ENCODE results near the gene IFITM10.

The IFITM10 gene

DNA sequence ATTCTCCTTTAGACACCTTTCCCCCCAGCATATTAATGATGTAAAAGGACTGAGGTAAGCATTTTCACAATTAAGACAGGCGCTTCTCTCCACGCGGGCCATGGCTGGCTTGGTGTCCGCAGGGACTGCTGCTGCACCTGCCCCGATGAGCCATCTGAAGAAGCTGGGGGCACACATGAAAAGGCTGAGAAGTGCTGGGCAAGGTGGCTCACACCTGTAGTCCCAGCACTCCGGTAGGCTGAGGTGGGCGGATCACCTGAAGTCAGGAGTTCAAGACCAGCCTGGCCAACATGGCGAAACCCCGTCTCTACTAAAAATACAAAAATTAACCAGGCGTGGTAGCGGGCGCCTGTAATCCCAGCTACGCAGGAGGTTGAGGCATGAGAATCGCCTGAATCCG is 32.1 kb downstream of the IFITM10 start:
- no peak for DNase-seq (ENCODE audit: extremely low spot score)
- CTCF ChIA-PET: interaction anchor here (1.2 kb wide), 1 partner anchor 20 kb away, joined by 3 read pairs; no protein-coding TSS in a partner anchor
- POLR2A ChIA-PET: no interaction called here
- TF ChIP-seq, protein P1, sequence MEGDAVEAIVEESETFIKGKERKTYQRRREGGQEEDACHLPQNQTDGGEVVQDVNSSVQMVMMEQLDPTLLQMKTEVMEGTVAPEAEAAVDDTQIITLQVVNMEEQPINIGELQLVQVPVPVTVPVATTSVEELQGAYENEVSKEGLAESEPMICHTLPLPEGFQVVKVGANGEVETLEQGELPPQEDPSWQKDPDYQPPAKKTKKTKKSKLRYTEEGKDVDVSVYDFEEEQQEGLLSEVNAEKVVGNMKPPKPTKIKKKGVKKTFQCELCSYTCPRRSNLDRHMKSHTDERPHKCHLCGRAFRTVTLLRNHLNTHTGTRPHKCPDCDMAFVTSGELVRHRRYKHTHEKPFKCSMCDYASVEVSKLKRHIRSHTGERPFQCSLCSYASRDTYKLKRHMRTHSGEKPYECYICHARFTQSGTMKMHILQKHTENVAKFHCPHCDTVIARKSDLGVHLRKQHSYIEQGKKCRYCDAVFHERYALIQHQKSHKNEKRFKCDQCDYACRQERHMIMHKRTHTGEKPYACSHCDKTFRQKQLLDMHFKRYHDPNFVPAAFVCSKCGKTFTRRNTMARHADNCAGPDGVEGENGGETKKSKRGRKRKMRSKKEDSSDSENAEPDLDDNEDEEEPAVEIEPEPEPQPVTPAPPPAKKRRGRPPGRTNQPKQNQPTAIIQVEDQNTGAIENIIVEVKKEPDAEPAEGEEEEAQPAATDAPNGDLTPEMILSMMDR (IDR thresholded peaks at IDR 0.05; ENCODE audit: control extremely low read depth, extremely low read depth, low read depth, missing control alignments): no peak

DNA sequence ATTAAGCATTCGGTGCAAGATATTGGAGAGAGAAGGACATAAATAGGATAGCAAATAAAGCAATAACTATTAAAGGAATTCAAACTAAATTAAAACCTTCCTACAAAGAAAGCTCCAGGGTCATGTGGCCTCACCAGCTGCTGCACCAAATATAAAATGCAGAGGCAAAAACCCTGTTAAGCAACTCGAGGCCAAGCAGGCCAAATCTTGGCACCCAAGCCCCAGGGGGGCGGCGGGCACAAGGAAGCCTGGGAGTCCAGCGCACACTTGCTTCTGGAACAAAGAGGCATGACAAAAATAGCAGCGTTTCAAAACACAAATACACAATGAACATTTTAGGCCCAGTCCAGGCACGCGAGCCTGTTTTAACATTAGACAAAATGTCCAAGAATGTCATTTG is 32.6 kb downstream of the IFITM10 start:
- ChIA-PET POLR2A (no interaction called here), CTCF (interaction anchor here (1.2 to 1.3 kb wide), 2 partner anchors 21 to 24 kb away, joined by 3 to 6 read pairs; no protein-coding TSS in a partner anchor)
- TF ChIP-seq, protein P1 (IDR thresholded peaks at IDR 0.05; ENCODE audit: control extremely low read depth, extremely low read depth, low read depth, missing control alignments): no peak
- DNase-seq (ENCODE audit: extremely low spot score): no peak

DNA sequence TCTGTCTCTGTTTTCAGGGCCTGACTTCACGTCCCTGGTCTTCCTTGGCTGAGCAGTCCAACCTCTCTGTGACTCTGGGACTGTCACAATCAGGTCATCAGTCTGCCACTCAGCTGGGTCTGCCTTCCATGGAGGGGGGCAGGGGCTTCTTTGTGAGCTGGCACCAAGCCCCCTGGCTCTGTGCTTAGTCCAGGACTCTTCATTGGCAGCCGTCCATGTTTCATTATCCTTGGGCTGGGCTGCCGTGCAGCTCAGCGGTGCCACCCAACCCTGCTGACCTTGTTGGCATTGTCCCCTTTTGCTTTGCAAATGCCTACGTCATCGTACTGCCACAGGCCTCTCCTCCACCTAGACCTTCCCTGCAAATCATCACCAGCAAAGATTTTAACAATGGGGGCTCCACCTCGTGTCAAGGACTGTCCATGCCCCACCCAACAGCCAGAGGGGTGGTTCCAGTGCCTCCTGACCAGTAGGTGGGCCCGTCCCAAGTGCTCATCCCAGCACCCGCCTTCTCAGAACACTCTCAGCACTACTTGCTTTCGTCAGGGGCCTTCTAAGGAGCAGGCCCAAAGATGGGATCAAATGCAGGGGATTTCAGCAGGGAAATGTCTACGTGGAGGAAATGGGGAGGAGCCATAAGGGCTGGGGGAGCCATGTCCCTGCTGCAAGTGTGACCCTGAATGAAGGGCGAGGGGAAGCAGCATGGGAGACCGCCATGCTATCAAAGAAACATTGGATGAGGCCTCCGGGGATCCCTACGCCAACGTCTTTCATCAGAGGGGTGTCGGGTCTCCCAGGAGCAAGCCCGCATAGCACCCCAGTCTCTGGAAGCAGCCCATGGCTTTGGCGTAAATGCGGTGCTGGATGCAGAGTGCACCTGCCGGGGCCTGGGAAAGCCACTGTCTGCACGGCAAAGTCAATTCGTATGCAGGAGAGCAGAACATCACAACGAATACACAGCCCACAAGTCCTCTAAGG is 35.2 kb downstream of the IFITM10 start:
- no peak for DNase-seq (ENCODE audit: extremely low spot score)
- TF ChIP-seq, protein P1 (IDR thresholded peaks at IDR 0.05; ENCODE audit: control extremely low read depth, extremely low read depth, low read depth, missing control alignments): no peak
- ChIA-PET CTCF (interaction anchor here (1.3 kb wide), 1 partner anchor 21 kb away, joined by 4 read pairs; no protein-coding TSS in a partner anchor), POLR2A (no interaction called here)

DNA sequence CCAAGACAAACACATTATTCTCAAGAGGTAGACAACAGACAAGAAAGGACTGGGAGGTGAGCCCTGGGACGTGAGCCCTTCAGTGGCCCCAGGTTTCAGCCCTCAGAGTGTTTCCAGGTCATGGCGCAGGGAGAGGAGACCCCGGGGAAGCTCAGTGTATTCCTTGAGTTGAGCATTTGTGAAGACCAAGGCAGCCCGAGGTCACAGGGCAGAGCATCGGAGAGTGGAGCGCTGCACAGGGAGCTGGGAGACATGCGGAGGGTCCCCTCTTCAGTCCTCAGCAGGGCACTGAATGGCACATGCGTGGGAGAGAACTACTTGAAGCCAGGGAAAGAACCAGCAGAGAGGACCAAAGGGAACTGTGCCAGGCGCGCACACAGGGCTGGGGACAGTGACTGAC is 41.7 kb downstream of the IFITM10 start:
- no peak for DNase-seq (ENCODE audit: extremely low spot score)
- POLR2A ChIA-PET: no interaction called here
- TF ChIP-seq, protein P1 (IDR thresholded peaks at IDR 0.05; ENCODE audit: control extremely low read depth, extremely low read depth, low read depth, missing control alignments): no peak
- CTCF ChIA-PET: interaction anchor here (8.6 kb wide), 1 partner anchor 16 kb away, joined by 51 read pairs; no protein-coding TSS in a partner anchor

DNA sequence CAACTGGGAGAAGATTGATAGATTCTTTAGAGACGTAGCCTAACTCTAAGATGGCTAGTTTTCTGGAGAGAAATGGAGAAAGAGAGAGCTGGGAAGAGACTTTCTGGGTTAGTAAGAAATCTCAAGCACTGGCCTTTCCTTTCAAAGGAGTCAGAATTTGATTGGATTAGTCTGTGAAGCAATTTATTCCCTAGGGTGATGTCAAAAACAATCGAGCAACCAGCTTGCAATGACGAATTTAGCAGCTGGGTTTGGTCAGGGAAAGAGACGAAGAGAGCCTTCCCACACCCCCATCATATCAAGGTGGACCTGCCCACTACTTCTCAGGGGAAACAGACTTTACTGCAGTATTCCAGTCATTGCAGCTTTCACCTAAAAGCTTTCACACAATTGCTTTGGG is 42.6 kb downstream of the IFITM10 start:
- POLR2A ChIA-PET: no interaction called here
- CTCF ChIA-PET: interaction anchor here (1.2 to 8.6 kb wide), 4 partner anchors 15 to 126 kb away, joined by 3 to 51 read pairs (median 8); no protein-coding TSS in a partner anchor
- TF ChIP-seq, protein P1 (IDR thresholded peaks at IDR 0.05; ENCODE audit: control extremely low read depth, extremely low read depth, low read depth, missing control alignments): no peak
- DNase-seq (ENCODE audit: extremely low spot score): no peak

DNA sequence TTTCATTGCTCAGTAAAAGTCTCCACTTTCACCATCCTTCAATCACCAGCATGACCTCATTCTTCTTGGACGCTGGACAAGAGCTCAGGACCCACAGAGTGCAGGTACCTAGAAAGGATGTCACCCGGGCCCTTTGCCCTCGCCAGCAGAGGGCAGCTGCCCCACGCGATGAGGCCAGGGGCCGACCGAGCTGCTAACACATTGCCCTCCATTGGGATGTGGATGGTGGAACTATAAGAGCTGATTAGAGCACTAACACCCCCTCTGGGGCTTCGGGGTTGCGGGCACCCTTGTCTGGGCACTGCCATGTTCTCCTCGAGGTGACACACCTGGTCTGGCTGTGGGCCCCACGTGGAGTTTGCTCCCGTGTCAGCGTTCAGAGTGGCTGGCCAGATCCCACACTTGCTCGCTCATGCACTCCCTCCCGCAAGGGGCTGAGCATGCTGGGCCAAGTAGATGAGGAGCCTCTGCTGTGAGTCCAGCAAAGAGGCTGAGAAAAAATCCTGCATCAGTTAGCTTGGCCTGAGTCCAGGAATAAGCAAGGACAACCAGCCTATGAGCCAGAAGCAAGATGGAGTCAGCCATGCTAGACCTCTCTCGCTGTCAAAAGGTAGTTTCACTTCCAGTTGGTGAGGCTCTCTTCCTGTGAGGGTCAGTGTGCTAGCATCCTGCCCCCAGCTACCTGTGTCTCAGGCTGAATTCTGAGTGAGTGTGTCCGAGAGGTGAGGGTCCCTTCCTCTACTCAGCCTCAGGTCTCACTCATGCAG is 43.6 kb downstream of the IFITM10 start:
- TF ChIP-seq, protein P1 (IDR thresholded peaks at IDR 0.05; ENCODE audit: control extremely low read depth, extremely low read depth, low read depth, missing control alignments): no peak
- CTCF ChIA-PET: interaction anchor here (1.2 to 8.6 kb wide), 7 partner anchors 14 to 444 kb away, joined by 3 to 51 read pairs (median 6); no protein-coding TSS in a partner anchor
- no peak for DNase-seq (ENCODE audit: extremely low spot score)
- POLR2A ChIA-PET: interaction anchor here (0.6 kb wide), 1 partner anchor 1374 kb away, joined by 3 read pairs; no protein-coding TSS in a partner anchor

All from GM10248 (cell line).